NOMO-1 treated with dmso at 0.1 percent for 144 hours (cell line): Measurements from ENCODE around the gene RBPJL.

Experiments used
- DNase-seq: peaks from one replicate; lab custom pipeline; 2025; ENCODE audit not compliant: unreplicated experiment; lab: John Stamatoyannopoulos, UW

RBPJL gene, protein sequence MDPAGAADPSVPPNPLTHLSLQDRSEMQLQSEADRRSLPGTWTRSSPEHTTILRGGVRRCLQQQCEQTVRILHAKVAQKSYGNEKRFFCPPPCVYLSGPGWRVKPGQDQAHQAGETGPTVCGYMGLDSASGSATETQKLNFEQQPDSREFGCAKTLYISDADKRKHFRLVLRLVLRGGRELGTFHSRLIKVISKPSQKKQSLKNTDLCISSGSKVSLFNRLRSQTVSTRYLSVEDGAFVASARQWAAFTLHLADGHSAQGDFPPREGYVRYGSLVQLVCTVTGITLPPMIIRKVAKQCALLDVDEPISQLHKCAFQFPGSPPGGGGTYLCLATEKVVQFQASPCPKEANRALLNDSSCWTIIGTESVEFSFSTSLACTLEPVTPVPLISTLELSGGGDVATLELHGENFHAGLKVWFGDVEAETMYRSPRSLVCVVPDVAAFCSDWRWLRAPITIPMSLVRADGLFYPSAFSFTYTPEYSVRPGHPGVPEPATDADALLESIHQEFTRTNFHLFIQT

DNA sequence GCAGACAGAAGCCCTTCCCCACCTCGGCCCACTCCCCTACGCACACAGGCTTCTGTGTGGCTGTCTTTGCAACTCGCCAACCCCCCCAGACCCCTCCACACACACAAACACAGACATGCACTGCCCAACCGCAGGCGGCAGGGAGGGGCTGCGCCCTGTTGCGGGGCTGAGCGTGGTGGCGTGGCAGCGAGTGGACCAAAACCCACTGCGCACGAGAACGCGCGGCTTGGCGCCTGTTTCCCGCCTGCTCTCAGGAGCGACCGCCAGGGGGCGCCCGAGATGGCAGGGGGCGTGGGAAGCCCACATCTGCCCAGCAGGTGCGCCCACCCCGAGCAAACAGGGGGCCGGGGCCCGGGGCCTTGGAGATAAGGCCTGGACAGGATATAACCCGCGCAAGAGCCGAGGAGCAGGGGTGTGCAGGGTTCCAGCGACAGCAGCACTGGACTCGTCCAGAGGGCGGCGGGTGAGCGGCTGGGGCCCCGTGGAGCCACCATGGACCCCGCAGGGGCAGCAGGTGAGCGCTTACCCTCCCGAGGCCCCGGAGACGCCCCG lies at the start of gene RBPJL:
TSS of gene RBPJL (plus strand) at position 410 of the 552 bp plus-strand sequence. CDS start at position 493, 83 bp downstream.
- no peak for DNase-seq

DNA sequence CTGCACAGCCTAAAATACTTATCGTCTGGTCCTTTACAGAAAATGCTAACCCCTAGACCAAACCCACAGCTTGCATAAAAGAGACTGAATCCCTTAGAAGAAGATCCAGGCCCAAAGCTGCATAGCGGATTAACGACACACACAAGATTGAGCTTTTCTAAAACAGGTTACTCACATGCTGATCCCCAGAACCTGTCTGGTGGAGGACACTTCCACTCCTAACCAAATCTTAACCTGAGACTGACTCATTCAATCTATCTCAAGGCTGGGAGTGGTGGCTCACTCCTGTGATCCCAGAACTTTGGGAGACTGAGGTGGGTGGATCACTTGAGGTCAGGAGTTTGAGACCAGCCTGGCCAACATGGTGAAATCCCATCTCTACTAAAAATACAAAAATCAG lies 49.5 kb upstream of the RBPJL start:
- no peak for DNase-seq

- no peak for DNase-seq
Measured at GRCh38 chr20:45257711-45258110, 48.9 kb upstream of the RBPJL start.

DNA sequence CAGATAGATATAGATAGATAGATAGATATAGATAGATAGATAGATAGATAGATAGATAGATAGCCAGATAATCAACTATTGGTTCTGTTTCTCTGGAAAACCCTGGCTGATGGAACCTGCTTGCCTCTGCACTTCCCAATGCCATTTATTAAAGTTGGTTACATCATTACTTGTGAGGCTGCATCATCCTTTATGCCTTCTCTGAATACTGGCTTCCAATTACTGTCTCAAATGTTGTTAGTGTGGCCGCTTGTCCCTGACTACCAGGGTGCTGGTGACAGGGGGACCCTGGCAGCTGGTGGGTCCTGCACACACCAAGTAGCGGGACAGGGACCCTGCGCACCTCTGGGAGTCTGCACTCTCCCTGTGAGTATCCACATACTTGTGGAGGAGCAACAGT lies 48.4 kb upstream of the RBPJL start:
- no peak for DNase-seq

- DNase-seq, result no peak
Measured at GRCh38 chr20:45258664-45259063, 48.0 kb upstream of the RBPJL start.

DNA sequence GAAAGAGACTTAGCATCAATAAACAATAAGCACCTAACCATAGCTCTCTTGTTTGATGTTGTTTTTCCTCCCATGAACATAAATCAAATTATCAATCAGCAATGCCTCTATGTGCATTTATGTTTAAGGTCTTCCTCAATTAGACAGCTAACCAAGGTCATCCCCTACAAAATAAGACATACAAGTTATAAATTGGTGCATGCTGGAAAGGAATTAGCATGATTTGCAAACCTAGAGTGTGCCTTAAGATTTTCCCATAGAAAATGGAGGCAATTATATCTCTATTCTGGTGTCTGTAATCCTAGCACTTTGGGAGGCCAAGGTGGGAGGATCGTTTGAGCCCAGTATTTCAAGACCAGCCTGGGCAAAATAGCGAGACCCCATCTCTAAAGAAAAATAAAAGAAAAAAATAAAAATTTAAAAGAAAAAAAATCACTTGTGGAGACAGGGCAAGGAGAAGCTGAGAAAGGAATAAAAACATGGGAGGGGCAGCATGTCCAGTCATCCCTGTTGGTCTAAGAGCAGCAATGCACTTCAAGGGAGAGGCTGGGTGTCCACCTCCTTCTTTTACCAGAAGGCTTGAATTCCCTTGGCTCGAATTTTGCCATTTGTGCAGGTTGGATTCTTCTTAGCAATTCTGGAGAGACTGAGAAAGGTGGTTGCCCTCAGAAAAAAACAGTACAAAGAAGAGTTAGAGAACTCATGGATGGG lies 42.9 kb upstream of the RBPJL start:
- DNase-seq, result no peak

DNA sequence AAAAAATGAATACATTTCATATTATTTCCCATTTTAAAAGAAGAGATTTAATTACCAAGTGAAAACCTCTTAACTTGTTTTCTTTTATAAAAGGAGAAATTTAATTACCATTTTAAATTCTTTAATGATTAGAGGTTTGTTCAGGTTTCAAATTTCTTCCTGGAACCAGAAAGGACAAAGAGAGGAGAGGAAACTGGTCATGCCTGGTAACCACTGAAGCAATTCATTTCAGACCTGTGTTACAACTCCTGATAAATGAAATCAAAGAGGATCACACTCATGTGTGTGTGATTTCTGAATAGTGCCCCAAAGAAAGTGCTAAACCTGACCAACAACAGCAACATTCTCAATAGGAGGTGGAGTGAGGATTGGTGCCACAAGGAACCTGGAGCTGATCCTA lies 39.7 kb upstream of the RBPJL start:
- DNase-seq, result no peak

DNA sequence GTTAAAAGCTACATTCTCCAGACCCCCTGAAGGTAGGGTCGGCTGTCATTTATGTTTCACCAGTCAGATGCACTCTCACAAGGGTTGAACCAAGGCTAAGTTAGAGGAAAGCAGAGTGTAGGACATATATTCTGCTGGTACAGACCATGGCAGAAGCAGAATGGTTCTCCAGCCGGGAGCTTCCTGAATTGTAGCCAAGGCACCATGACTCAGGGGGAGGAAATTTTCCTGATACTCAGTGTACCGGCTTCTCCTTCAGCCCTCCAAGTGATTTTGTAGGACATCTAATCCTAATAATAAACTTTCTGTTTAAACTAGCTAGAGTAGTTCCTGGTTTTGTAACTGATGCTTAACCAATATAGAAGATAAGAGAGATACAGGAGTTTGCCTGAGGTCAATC lies 38.1 kb upstream of the RBPJL start:
- no peak for DNase-seq

DNA sequence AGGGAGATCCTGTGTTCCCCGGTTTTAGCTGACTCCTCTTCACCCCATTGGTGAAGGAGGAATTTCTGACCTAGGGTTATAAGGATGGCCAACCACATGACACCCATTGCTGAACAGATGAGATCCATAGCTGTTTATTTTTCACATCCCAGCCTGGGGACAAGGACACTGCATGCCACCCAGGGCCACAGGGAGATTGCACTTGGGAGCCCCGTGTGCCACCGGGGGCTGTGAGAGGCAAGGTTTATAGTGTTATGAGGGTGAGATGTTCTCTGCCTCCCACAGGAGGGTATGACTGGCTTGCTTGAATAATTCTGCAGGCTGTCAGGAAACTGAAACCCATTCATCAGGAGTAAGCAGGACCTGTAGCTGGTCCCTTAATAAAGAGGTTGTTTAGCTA lies 37.6 kb upstream of the RBPJL start:
- DNase-seq, result no peak

GRCh38 chr20:45269754-45270270 lies 36.8 kb upstream of the RBPJL start:
- DNase-seq, result no peak

DNA sequence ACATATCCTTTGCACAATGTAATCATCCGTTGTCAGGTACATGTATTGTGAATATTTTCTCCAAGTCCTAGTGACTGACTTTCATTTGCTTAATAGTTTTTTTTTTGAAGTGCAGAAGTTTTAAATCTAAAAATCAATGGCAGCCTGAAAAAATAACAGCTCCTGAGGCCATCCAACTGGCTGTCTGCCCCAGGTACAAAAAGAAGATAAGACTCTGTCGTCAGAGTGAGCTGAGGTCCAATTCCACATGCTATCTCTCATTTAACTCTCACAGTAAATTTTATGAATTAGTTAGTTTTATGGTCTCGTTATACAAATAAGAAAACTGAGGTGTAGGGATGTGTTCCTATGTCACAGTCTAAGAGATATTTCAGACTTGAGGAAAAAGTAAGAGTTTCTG lies 31.3 kb upstream of the RBPJL start:
- DNase-seq, result no peak

DNA sequence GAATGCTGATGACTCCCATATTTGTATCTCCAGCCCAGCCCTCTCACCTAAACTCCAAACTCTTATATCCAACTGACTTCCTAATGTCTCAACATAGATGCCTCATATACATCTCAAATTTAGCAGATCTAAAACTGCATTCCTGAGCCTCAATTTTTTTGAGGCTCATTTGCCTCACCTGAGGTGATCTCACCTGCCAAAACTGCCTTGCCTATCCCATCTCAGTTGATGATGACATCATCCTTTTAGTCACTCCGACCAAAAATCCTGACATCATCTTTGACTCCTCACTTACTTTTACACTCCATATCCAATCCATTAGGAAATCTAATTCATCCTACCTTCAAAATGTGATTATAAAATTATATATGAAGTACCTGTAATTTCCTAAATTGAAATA lies 26.6 kb upstream of the RBPJL start:
- DNase-seq, result no peak

- DNase-seq, result no peak
Measured at GRCh38 chr20:45282700-45283550, 23.7 kb upstream of the RBPJL start.

- no peak for DNase-seq
Measured at GRCh38 chr20:45283551-45284057, 23.0 kb upstream of the RBPJL start.

GRCh38 chr20:45288376-45288775 lies 18.3 kb upstream of the RBPJL start:
- no peak for DNase-seq

DNA sequence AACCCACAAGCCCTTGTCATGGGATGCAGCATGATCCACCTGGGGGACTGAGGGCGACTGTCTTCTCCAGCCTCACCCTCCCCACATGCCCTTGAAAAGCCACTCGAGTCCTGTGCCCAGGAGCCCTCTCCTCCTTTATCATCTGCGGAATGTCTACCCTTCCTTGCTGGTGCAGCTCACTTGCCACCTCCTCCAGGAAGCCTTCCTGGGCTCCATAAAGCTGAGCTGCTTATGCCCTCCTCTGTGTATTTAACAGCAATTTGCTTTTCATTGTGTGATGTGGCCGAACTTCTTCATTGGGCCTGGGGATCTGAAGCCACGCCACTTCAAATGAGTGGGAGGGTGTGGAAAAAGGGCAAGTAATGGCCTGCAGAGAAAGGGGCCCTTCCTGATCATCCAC lies 17.8 kb upstream of the RBPJL start:
- no peak for DNase-seq

DNA sequence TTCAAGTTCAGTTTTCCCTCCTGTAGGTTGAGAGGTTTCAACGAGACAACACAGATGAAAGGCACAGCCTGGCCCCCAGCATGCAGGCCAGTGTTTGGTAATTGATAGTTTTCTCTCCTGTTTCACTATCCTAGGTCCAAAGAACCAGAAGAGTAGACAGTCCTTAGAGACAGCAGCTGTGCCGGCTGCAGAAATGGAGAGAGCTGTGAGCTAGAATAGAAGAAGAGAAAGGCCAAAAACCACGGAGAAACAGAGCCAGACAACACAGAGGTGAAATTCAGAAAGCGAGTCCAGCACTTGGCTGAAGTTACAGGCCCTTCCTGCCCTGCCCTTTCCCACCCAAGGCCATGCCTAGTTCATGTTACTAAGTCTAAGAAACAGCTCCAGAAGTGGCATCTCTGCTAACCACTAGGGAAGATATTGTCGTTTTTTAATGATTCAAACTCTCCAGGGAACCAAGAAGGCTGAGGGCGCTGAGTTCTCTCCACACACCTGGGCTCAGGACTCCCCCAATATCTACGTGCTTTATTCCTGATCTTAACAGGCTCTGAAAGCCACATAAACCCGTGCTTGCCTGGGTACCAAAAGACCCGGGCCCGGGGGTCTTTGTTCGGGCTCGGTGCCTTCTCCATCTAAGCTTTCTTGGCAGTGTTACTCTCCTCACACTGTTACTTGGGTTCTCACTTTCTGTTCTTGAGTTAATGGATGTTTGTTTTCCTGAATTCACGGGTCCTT lies 16.5 kb upstream of the RBPJL start:
- no peak for DNase-seq

GRCh38 chr20:45290677-45291355 lies 15.8 kb upstream of the RBPJL start:
- peak; percentile 66 for DNase-seq

DNA sequence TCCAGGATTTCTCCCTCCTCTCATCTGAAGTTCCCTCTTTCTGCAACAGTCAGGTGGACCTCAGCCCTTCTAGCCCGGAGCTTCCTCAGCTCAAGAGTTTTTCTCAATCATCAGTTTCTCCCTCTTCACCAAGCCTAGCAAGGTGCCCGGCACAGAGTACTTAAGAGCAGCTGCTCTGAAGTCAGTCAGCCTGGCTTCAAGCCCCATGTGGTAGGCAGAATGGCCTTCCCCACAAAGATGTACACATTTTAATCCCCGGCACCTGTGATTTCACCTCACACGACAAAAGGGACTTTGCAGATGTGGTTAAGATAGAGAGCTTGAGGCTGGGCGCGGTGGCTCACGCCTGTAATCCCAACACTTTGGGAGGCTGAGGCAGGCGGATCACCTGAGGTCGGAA lies 15.1 kb upstream of the RBPJL start:
- no peak for DNase-seq
